GM18520 (cell line): ENCODE measurements around the gene NUDT1.

Experiments
- ATAC-seq: cut with Tn5 transposase; IDR thresholded peaks from one replicate; pipeline ENCODE4 v1.9.1; 2021; ENCODE audit not compliant: unreplicated experiment

The NUDT1 gene

DNA sequence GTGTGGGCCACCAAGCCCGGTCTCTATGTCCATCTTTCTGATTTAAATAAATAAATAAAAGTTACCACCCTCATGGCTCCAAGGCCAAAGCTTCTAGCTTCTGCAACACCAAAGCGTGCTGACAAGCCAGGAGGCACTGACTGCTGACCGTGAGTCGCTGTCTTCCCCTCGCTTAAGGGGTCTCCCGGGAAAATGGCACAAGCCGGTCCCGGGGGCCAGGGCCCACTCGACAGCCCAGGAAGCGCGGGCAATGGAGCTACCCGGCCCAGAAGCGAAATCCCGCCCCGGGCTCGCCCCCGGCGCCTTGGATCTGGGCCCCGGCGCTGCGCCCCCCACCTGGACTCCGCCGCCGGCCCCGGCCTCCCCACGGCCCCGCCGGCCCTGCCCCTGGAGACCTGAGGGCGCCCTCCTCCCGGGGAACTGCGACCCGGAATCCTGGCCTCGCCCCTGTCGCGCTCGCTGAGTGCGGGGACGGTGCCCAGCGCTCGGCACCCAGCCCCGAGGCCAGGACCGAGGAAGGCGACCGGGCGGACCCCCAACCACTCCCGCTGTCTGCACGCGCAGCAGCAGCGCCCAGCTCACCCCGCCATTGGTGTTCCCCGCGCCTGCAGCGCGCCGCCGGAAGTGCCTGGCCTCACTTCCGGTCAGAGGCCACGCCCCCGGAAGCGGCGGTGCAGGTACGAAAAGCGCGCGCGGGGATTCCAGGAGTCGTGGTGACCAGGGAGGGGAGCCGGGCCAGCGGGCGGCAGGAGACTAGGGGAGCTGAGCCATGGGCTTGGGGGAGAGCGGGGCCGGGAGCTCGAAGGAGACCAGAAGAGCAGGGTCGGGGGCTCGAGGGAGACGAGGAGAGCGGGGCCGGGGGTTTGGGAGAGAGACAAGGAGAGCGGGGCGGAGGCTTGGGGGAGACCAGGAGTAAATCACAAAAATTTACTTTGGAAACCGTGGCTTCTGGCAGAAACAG is at the start of gene NUDT1, which contains the start of gene MRM2:
Gene NUDT1 (plus strand): TSS at position 647 of the 961 bp plus-strand sequence. CDS start 2,349 bp downstream, outside the sequence.
Gene MRM2 (minus strand): TSS at position 626 of the 961 bp plus-strand sequence. CDS start 36 bp downstream, at position 590.
- peak; percentile 67 for ATAC-seq

DNA sequence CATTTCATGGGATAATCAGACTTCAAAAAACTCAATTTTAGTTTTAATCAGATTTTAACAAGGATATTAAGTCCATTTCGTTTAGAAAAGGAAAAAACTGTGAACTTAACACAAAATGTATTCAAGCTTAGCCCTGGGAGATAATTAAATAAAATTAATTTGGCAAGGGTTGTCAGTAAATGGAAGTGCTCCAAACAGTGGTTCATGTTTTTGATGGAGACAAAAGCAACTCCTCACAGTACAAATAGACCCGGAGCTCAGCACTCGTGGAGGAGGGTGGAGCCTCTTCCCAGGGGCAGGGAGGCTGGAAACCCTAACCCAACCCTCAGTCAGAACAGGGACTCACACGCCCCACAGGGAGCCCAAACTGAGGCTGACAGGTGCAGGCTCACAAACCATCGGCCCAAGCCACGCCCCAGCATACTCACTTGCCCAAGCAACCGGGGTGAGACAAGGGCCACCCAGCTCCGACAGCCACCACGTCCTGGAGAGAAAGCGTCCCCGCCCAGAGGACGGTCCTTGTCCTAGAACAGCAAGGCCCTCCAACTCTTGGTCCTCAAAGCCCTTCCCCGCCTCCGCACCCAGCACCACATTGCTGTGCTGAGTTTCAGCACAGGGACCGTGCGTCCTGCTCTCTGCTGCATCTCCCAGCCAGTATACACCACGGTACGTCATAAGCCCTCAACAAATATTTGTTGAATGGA is 49.0 kb upstream of the NUDT1 start:
- ATAC-seq: no peak

DNA sequence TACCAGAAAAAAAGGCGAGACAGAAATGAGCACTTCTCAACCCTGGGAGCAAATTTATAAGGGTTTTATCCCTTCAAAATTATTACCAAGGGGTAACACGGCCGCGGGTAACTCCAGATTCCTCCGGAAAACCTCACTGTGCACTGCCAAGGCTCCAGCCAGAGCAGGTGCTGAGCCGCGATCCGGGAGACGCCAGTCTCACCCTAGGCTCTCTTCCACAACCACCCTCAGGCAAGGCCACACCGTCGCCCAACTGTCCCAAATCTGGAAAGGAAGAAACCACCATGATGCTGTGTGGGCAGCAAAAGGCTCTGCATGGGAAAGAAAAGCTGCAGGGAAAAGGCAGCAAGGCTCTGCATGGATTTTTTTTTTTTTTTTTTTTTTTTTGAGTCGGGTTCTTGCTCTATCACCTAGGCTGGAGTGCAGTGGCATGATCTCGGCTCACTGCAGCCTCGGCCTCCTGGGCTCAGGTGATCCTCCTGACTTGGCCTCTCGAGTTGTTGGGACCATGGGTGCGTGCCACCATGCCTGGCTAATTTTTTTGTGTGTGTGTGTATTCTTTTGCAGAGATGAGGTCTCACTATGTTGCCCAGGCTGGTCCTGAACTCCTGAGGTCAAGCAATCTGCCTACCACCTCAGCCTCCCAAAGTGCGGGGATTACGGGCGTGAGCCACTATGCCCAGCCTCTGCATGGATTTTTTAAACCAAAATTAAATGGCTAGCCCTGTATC is 48.3 kb upstream of the NUDT1 start:
- no peak for ATAC-seq

DNA sequence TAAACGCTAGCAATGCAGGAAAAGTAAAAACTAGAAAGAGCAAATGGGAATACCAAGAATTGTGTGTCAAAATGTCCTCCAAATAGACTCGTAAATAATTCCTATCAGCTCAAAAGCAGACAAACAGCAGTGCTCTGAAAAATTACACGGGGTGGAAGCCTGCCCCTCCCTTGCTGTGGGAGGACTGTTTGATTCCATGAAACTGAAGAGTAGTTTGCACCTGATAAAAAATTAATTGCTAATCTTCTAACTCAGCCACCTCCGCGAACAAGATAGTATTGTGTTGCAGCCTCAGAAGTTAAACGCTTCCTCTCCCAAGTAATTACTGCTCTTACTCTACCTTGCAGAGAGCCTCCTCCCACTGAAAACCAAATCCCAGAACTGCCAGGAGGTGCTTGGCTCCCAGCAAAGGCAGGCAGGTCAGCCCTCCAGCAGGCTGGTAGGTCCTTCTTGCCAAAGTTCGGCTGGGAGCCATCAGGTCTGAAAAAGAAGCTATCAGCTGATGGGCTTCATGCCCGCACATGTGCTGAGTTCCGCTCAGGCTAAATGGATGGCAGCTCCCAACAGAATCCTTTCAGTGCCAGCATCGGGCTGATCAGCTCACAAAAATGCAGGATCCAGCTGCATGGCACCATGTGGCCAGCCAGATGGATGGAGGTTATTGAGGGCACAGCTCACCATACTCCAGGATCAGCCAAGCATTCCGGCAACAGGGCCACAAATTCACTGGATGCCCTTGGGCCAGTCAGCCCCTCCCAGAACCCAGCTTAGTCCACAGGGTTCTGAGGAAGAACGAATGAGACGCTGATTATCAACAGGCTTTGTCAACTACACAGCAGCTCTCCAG is 46.4 kb upstream of the NUDT1 start:
- no peak for ATAC-seq

DNA sequence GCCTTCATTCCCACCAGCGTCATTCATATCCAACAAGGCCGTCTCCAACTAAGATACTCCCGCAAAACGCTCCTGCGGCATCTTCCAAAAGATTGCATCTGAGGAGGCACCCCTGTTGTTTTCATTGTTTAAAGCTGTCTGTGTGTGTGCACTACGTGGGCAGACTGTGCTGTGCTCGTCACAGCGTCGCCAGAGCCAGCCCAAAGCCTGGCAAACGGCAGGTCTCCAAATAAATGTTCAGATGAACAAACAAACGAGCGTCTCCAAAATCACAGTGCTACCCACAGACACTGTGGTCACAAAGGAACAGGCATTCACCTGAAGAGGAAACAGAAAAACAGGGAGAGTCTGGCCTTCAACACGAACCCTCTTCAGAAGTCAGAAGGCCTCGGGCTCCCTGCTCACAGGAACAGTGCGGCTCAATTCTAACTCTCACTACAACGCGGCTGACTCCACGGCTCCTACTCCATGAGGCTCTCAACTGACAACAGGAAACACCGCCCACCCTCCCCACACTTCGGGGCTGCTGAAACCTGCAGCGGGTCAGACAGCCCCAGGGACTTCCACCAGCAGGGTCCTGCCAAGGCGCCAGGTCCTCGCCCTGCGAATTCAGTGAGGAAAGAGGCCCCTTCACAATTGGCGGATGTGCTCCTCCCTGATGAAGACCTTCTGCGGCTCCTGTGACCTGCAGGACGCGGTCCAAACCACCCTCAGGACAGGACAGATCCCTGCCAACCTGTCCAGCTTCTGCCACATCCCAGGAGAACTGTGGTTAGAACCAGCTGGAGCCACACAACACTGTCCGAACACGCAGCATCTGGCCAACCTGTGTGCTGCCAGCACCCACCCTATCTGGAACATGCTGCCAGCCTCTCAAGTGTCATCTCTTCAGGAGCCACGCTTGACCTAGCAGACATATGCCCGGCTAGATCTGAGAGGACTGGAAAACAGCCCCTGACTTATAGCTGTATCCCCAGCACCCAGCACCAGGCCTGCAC is 45.3 kb upstream of the NUDT1 start:
- no peak for ATAC-seq

DNA sequence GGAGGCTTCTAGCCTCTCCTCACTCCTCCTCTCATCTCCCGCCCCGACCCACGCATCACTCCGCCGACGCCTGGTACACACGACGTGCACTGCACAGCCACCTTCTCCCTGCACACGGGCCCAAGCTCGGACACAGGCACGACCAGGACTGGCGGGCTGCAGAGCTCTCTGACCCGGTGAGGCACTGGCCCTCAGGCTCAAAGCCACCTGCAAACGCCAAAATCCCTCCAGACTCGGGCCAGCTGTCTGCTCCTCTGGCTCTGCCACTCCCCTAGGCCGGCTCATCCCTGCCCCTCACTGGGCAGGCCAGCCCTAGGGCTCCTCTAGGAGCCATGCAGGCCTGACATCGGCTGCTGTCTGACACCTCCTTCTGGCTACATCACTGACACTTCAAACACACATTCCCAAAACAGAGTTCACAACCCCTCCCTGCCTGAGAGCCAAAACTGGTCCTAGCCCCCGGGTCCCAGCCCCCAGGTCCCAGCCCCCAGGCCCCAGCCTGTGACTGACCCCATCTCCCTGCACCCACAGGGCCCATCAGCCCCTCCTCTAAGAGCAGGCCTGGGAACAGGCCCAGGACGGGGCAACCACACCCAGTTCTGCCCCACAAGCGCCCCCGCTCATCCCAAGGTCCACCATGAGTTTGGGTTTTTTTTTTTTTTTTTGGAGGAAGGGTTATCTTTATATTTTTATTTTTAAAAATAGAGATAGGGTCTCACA is 44.4 kb upstream of the NUDT1 start:
- no peak for ATAC-seq

DNA sequence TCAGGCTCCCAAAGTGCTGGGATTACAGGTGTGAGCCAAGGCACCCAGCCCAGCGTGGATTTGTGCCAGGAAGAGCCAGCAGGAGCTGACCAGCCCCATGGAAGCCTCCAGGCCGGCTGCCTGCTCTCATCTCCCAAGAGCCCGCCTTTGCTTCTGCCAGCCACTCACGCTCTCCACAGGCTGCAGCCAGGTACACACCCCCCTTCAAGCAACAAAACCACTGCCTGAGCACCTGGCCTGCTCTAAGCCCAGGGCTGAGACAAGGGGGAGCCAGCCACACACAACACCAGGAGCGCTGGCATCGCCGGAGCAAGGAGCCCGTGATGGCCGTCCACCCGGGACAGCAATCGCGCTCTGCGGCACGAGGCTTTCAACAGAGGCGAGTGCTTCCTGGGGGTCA is 43.8 kb upstream of the NUDT1 start:
- no peak for ATAC-seq

DNA sequence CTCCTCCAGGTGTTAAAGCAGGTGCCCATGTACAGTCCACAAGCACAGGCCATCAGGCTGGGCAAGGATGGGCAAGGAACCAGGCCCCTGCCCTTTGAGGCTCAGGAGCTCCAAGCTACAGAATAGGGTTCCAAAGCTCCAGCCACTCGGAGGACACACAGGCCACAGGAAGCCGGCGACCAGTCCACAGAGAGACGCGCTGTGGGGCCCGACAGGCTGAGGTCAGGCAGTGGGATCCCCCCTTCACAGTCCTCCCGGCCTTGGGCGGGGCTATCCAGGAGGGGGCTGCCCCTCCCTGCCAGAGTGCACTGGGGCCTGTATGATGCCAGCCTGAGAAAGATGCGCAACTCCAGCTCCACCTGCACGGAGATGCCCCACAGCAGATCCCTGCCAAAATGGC is 43.3 kb upstream of the NUDT1 start:
- no peak for ATAC-seq

DNA sequence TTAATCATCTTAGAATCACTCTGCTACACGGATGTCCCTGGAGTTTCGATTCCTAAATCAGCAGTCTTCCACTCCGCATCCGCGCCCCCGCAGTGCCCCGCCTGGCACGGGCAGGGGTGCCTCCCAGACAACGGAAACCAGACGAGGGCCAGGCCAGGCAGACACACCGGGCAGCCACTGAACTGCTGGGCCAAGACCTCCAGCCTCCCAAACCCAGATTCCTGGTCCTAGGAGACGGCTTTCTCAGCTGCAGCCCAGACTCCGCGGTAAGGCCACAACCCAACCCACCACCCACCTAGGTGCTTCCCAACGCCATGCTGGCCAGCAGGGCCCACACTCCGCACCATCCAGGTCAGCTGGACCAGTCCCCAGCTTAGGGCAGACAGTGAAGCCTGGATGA is 42.5 kb upstream of the NUDT1 start:
- no peak for ATAC-seq

DNA sequence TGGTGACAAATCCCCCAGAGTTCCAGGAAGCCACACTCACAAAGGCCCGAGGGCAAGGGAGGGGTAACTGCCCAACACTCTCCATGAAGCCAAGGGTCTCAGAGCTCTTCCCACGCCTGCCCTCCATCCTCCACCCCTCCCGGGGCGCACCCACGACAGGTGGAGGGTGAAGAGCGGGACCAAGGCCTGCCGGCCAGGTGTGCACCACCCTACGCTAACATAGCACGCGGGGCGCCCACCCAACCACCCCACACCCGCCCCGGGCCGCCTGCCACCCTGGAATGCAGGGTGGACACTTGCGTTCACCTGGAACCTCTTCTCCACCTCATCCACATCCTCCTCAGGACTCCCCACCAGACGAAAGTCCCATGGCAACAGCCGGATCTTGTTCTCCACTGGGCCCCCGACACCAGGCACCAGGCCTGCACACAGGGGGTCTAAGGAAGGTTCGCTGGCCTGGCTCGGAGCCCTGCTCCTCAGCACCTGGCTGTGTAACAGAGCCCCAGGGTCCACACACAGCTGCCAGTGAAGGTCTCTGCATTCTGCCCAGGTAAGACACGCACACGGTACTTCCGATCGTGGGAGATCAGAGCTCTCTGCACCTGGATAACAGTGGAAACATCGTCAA is 42.0 kb upstream of the NUDT1 start:
- no peak for ATAC-seq

DNA sequence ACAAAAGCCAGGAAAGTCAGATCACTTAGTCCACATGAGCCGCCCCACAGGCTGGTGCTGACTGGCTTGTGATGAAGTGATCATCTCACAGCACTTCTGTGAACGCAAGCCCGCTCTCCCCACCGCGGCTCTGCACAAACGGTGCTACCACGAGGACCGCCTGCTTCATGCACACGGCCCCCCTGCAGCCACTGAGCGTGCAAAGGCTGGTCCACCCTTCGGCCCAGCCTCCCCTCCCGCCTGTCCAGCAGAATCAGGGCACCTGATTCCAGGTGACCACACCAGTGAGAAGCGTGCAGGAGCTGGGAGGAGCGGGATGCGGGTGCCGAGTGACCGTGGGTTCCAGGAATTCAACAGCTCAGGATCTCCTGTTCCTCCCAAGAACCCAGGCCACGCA is 41.4 kb upstream of the NUDT1 start:
- no peak for ATAC-seq

DNA sequence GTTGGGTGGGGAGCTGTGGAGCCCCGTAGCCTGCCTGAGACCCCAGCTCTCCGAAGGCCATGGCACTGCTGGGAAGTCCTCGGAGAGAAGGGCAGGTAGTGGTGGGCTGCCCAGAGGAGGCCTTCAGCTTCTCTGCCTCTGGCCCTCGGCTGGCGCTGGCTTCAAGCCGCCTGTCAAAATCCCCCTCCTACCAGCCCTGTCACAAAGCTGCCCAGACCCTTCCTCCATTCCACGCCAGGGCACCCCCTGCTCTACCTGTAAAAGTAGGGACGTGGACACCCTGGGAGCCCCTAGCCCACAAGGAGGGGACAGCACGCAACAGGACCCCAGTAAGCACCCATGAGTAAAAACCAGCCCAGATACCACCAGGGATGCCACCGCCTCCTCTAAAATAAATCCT is 40.9 kb upstream of the NUDT1 start:
- no peak for ATAC-seq

DNA sequence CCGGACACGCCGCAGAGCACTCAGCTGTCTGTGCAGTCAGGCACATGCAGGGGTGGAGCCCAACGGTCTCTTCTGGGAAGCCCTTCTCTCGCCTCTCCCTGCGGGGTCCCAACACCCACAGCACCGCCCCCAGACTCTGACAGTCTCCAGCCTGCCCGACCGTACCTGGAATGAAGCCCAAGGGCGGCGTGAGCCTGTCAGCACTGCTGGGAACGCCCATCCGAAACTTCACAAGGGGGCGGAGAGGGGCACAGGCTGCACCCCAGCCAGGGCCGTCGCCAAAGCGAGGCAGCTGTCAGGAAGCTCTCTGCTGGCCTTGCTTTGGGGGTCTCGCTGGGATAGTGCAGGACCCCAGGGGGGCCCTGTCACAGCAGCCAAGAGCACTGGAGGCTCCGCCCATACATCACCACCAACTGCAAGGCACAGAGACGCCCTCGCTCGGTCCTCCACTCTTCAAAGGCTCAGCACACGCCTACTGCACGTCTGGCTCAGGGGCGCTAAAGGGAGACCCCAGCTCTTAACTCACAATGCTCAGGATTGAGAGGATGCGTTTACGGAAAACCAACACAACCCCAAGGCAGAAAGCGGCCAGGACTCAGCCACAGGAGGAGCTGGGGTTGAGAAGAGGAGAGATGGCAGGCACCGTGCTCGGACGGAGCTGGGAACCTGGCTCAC is 40.2 kb upstream of the NUDT1 start:
- ATAC-seq: no peak

DNA sequence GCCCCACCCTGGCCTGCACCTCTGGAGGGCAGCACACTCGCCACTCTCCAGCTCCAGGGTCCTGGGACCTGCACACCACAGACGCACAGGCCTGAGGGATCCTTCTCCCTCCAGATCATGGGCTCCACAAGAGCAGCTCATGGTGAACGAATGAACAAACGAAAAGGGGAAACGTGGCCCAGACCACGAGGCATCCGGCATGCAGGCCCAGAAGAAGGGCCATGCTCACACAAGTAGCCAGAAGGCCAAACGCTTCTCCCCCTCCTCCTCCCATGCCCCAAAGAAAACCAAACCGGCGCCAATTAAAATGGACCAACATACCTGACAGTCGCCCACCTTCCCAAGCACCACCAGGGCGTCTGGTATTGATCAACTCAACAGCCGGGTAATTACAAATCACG is 39.7 kb upstream of the NUDT1 start:
- no peak for ATAC-seq

DNA sequence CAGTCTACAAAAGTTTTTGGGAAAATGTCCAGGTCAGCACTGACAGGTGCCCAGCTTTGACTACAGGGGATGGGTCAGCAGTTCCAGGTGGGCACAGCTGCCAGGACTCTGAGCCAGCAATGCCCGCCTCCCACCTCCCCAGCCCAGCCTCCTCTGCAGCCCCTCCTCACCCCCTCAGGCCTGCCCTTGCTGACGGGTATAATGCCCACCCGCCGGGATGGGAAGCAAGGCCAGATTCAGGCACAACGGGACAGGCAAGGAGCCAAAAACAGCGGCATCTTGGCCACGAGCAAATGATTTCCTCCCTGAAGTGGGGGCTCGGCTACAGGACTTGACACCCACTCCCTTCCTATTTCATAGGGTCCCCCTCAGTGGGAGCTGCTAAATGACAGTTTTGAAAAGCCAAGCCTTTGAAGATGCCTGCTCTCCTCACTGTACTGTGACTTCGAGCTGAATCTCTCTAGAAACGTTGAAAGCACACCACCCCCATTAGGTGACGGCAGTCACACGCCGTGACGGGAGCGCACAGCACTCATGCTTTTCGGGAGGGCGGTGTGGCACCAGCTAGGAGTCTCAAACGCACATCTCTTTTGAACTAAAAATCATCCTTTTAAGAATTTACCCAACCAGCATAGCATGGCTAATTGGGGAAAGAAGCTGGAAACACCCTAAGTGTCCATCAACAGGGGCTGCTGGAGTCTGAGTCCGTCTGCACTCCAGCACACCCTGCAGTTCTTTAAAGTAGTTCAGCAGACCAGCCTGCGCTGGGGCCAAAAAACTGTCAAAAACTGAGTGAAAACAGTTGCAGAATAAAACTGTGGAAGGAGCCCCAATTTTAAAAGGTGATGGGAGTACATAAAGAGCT is 38.9 kb upstream of the NUDT1 start:
- no peak for ATAC-seq

DNA sequence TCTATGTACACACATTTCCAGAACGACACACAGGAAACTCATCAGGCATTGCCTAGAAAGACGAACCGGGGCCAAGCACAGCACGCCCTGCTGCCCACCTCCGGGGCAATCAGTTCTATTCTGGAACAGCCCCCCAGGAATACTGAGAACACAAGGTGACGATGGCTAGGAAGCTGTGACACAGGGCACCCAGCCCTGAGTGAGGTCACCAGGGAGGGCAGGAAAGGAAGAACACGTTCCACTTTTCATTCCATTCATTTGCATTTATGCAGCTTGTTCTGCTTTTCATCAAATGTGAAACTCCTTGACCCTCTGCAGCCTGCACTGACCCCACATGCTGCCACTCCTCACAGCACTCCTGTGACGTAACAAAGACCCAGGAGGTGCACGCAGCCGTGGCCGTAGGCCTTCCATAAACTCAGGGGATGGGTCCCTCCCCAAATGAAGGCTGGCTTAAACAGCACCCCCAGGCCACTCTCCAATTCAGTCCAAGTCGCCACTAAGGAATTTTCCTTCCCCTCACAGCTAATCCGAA is 38.2 kb upstream of the NUDT1 start:
- no peak for ATAC-seq
